GM12872 (cell line): Measurements from ENCODE around the gene P2RX5.
A peak's percentile ranks its signal among the peaks of the same experiment; 100 is the strongest.

Experiments
- TF ChIP-seq, protein P1 (sequence below): IDR thresholded peaks from 3 replicates; pipeline ENCODE4 v1.5.1; 2011; ENCODE audit warnings: low read depth, mild to moderate bottlenecking, low read length, moderate library complexity; ENCODE audit not compliant: insufficient read depth

P2RX5 gene

GRCh38 chr17:3693141-3693540, 2.8 kb downstream of the P2RX5 start:
- TF ChIP-seq, protein P1, sequence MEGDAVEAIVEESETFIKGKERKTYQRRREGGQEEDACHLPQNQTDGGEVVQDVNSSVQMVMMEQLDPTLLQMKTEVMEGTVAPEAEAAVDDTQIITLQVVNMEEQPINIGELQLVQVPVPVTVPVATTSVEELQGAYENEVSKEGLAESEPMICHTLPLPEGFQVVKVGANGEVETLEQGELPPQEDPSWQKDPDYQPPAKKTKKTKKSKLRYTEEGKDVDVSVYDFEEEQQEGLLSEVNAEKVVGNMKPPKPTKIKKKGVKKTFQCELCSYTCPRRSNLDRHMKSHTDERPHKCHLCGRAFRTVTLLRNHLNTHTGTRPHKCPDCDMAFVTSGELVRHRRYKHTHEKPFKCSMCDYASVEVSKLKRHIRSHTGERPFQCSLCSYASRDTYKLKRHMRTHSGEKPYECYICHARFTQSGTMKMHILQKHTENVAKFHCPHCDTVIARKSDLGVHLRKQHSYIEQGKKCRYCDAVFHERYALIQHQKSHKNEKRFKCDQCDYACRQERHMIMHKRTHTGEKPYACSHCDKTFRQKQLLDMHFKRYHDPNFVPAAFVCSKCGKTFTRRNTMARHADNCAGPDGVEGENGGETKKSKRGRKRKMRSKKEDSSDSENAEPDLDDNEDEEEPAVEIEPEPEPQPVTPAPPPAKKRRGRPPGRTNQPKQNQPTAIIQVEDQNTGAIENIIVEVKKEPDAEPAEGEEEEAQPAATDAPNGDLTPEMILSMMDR: no peak

GRCh38 chr17:3692346-3692745, 3.6 kb downstream of the P2RX5 start:
- TF ChIP-seq, protein P1: peak; percentile 30; the same call in 1 of the 3 replicates

- TF ChIP-seq, protein P1: peak; percentile 46; the same call in 2 of the 3 replicates
Measured at GRCh38 chr17:3691617-3692067, 4.3 kb downstream of the P2RX5 start.

DNA sequence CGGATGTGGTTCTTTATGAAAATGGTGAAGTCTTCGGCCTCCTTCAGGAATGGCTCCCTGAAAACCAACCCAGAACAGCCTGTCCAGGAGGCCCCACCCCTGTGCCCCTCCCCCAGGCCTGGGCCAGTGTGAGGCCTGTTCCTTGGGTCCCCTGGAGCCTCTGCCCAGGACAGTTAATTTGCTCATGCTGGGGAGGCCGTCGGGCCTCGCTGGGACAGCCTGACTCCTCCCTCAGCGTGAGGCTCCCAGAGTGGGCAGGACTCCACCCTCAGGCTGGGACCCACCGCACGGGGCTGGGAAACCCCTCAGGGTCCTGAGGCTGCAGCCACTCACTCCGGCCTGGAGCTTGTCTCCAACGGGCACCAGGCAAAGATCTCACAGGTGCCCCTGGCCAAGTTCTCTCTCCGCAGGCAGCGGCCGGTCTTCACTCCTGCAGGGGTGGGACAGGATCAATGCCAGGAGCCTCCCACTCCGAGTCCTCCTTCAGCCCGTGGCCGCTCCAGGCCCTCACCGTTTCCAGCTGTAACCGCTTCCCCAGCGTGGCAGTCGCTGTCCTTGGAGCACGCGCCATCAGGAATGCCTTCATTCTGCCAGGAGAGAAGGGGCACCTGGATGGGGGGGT, 5.8 kb downstream of the P2RX5 start:
- TF ChIP-seq, protein P1: no peak

GRCh38 chr17:3689262-3690093, 6.5 kb downstream of the P2RX5 start:
- TF ChIP-seq, protein P1: no peak

- TF ChIP-seq, protein P1: no peak
Measured at GRCh38 chr17:3688852-3689261, 7.1 kb downstream of the P2RX5 start.

DNA sequence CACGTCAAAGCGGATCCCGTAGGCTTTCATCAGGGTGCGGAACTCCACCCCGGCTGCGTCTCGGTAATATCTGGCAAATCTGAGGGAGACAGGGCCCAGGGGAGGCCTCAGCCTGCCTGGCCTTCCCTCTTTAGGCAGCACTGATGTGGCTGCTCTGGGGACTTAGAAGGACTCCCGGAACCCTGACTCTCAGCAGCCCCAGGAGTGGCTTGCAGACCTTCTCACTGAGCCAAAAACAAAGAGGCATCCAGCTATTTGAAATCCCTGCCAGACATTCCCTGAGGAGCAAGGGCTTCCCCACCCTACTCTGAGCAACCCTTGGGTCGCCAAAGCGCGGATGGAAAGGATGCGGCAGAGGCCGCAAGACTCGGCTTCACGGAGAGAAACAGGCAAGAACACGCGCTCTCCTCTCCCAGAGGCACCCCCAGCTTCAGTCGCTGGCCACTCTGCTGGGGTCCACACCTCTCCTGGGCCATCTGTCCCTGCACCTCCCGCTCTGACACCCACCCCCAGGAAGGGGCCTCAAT, 7.9 kb downstream of the P2RX5 start:
- TF ChIP-seq, protein P1: no peak
